Naive thymus-derived CD8-positive, alpha-beta T cell (primary cell): ENCODE measurements around the gene GALNT10. TPM values are rescaled to one million over a fixed set of nuclear protein-coding genes. Genes with fewer than 3 reads are reported as not detected.

Experiments used
- ATAC-seq, 2 donors: fragments of 150-1000 bp; cut with Tn5 transposase in 1 of 2; sonication (Bioruptor Pico), chemical (Tn5 transposase) in 1 of 2; 1 replicate in 1 of 2; 2 replicates in 1 of 2; pipeline ENCODE4 v1.10.0; 2021; ENCODE audit warnings: mild to moderate bottlenecking in 2 of 2, moderate library complexity in 2 of 2
- POLR2A ChIA-PET: fragments of 350-600 bp; sonication (Branson Sonifier 250); formaldehyde crosslinking; loops from one replicate; lab custom pipeline; 2021; ENCODE audit warnings: antibody characterized with exemption; lab: Charles Lee
- DNase-seq, 10 donors: peaks; one replicate each; pipeline versions ENCODE4 v3.0.0 to v3.0.0-alpha.2; 2020 to 2022
- H3K27ac Mint-ChIP-seq, 10 donors: one replicate each; pipeline ENCODE4 v1.8.0; 2020 to 2022; ENCODE audit warnings: mild to moderate bottlenecking in 10 of 10, mixed read lengths in 10 of 10, moderate library complexity in 4 of 10, inconsistent platforms in 1 of 10
- H3K27me3 Mint-ChIP-seq, 5 donors: one replicate each; pipeline ENCODE4 v1.8.0; 2021 to 2022; ENCODE audit warnings: mixed read lengths in 5 of 5
- H3K36me3 Mint-ChIP-seq, 3 donors: one replicate each; pipeline ENCODE4 v1.8.0; 2020 to 2022; ENCODE audit warnings: mixed read lengths in 3 of 3, mild to moderate bottlenecking in 2 of 3, inconsistent platforms in 1 of 3
- H3K4me1 Mint-ChIP-seq, 4 donors: one replicate each; pipeline ENCODE4 v1.8.0; 2021 to 2022; ENCODE audit warnings: mixed read lengths in 4 of 4
- H3K4me3 Mint-ChIP-seq, 10 donors: one replicate each; pipeline ENCODE4 v1.8.0; 2020 to 2022; ENCODE audit warnings: mild to moderate bottlenecking in 10 of 10, mixed read lengths in 10 of 10, moderate library complexity in 6 of 10, inconsistent platforms in 1 of 10
- H3K9me3 Mint-ChIP-seq, 9 donors: one replicate each; pipeline ENCODE4 v1.8.0; 2020 to 2022; ENCODE audit warnings: mixed read lengths in 9 of 9, mild to moderate bottlenecking in 3 of 9, inconsistent platforms in 1 of 9, moderate library complexity in 1 of 9
- polyA plus RNA-seq, 3 donors: library from polyadenylated mRNA; unstranded; fragments of 300-500 nt; fragmentation: Illumina TruSeq; gene quantifications; one replicate each; pipeline ENCODE4 v1.2.3, GENCODE V29; 2021
- total RNA-seq, 8 experiments: library from RNA in 2 of 8; stranded (reverse) in 2 of 8; gene quantifications; one replicate each; pipeline ENCODE4 v1.2.3 and lab custom pipeline; 2021 to 2026

GALNT10 gene
- total and polyA plus RNA-seq, 5 experiments from 2014 or later: 6.9 to 51.1 (median 15.8) TPM

- H3K4me3 Mint-ChIP-seq: peak overlapping the region in 1 of 10 donors; percentile 45
- POLR2A ChIA-PET: interaction anchor here (0.7 kb wide), 1 partner anchor 26 kb away, joined by 3 read pairs; no protein-coding TSS in a partner anchor
- no peak for DNase-seq
- no peaks in the 10 kb centered on the region for H3K27me3 Mint-ChIP-seq
- H3K9me3 Mint-ChIP-seq: no peaks in the 10 kb centered on the region
- peak overlapping the region in 2 of 10 donors; percentile 37 to 51 for H3K27ac Mint-ChIP-seq
- peaks cover 0 to 4% (median under 1%) of the 10 kb centered on the region in 4 donors for H3K4me1 Mint-ChIP-seq
- H3K36me3 Mint-ChIP-seq: peaks cover 0 to 40% (median 7%) of the 10 kb centered on the region in 3 donors
- no peak for ATAC-seq
These were observed 203.8 kb downstream of the GALNT10 start for GRCh38 chr5:154394307-154394706.

GRCh38 chr5:154395407-154396106, 205.0 kb downstream of the GALNT10 start:
- H3K27ac Mint-ChIP-seq: no peak overlapping the region
- H3K9me3 Mint-ChIP-seq: no peaks in the 10 kb centered on the region
- H3K27me3 Mint-ChIP-seq: no peaks in the 10 kb centered on the region
- POLR2A ChIA-PET: no interaction called here
- H3K36me3 Mint-ChIP-seq: peaks cover 0 to 31% (median 5%) of the 10 kb centered on the region in 3 donors
- H3K4me1 Mint-ChIP-seq: peaks cover 0 to 4% (median under 1%) of the 10 kb centered on the region in 4 donors
- DNase-seq (peak in 1 of 10 donors; percentile 8), ATAC-seq (no peak)
- H3K4me3 Mint-ChIP-seq: no peak overlapping the region

GRCh38 chr5:154396128-154396527, 205.6 kb downstream of the GALNT10 start:
- Mint-ChIP-seq H3K27ac (no peak overlapping the region), H3K4me1 (peaks cover 0 to 4% (median under 1%) of the 10 kb centered on the region in 4 donors), H3K4me3 (no peak overlapping the region), H3K36me3 (peaks cover 0 to 25% (median 5%) of the 10 kb centered on the region in 3 donors), H3K27me3 (no peaks in the 10 kb centered on the region), H3K9me3 (no peaks in the 10 kb centered on the region)
- ATAC-seq (no peak), DNase-seq (no peak)
- POLR2A ChIA-PET: no interaction called here

DNA sequence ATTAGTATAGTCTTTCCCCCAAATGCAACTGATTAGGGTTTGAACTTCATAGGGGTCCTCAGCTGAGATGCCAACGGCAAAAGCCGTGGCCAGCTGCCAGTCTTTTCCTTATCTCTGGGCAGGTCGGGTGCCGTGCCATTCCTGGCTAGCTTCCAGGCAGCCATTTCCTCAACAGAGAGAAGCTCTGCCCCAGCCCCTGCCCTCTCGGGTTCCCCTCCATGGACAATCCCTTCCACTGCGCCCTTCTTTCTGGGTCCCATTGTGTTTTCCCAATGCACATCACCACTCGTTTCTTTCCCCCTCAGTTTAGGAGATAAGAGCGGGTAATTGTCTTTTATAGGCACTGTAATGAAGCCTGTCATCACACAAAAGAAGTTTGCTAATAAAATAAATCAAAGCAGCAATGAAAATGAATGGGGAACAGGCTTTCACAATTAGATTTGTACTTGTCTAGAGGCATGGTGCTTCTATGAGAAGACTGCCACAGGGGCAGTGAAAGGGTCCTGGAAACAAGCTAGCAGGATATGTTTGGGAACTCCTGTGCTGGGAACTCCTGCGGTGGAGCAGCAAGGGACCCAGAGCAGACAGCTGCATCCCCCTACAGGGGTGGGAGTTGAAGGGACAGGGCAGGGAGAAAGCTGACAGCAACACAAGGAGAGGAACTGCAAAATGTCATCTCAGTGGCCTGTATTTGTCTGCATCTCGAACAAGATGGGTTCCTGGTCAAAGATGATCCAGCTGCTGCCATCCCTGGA, 207.3 kb downstream of the GALNT10 start:
- Mint-ChIP-seq H3K9me3 (no peaks in the 10 kb centered on the region), H3K36me3 (peaks cover 0 to 15% (median 5%) of the 10 kb centered on the region in 3 donors), H3K4me3 (no peak overlapping the region), H3K27me3 (no peaks in the 10 kb centered on the region), H3K27ac (peak overlapping the region in 3 of 10 donors; percentile 10 to 67 (median 29)), H3K4me1 (peaks cover 0 to 4% (median under 1%) of the 10 kb centered on the region in 4 donors)
- DNase-seq (peak in 1 of 10 donors; percentile 35), ATAC-seq (no peak)
- POLR2A ChIA-PET: no interaction called here

GRCh38 chr5:154400678-154401077, 210.1 kb downstream of the GALNT10 start:
- no peak overlapping the region for H3K4me3 Mint-ChIP-seq
- H3K9me3 Mint-ChIP-seq: no peaks in the 10 kb centered on the region
- peaks cover 2 to 17% (median 10%) of the 10 kb centered on the region in 4 donors for H3K4me1 Mint-ChIP-seq
- no peaks in the 10 kb centered on the region for H3K27me3 Mint-ChIP-seq
- ATAC-seq (no peak), DNase-seq (peak in 1 of 10 donors; percentile 47)
- H3K27ac Mint-ChIP-seq: peak overlapping the region in 1 of 10 donors; percentile 44
- H3K36me3 Mint-ChIP-seq: peaks cover 0 to 3% (median 0%) of the 10 kb centered on the region in 3 donors
- POLR2A ChIA-PET: interaction anchor here (1.0 kb wide), 1 partner anchor 211 kb away, joined by 3 read pairs; no protein-coding TSS in a partner anchor

DNA sequence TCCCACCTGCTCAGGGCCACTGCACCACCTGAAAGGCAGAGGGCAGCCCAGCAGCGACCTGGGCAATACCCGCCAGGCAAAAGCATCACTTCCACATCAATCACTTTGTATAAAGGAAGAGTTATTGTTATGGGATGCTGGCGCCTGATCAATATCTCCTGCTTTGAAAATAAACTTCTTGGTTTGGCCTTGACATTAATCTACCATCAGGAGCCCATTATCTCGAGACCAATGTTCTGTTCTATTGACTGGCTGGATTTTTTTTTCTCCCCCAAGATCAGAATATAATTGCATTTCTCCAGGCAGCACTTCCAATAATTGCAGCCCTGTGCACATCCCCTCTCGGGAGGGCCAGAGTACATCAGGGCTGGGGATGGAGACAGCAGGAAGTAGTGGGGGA, 210.8 kb downstream of the GALNT10 start:
- DNase-seq (peak in 1 of 10 donors; percentile 30), ATAC-seq (no peak)
- Mint-ChIP-seq H3K27ac (peak overlapping the region in 3 of 10 donors; percentile 11 to 72 (median 14)), H3K27me3 (no peaks in the 10 kb centered on the region), H3K9me3 (no peaks in the 10 kb centered on the region), H3K4me3 (peak overlapping the region in 1 of 10 donors; percentile 43), H3K4me1 (peaks cover 2 to 17% (median 11%) of the 10 kb centered on the region in 4 donors), H3K36me3 (no peaks in the 10 kb centered on the region)
- POLR2A ChIA-PET: interaction anchor here (1.0 kb wide), 1 partner anchor 212 kb away, joined by 3 read pairs; no protein-coding TSS in a partner anchor

DNA sequence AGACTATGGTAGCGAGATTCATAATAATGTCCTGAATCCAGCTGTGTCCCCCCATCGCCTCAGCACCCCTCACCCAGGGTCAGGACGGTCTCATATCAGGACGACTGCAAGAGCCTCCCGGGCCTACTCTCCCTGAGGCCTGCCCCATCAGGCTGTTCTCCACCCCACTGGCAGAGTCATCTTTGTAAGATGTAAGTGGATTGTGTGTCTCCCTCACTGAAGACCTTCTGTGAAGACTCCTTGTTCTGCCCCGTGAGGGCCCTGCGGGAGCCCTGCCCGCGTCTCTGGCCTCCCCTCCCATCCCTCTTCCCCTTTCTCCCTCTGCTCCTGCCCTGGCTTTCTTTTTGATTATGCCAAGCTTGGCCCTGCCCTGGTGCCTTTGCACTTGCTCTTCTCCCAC, 211.4 kb downstream of the GALNT10 start:
- Mint-ChIP-seq H3K36me3 (no peaks in the 10 kb centered on the region), H3K4me3 (no peak overlapping the region), H3K27me3 (no peaks in the 10 kb centered on the region), H3K27ac (peak overlapping the region in 4 of 10 donors; percentile 11 to 72 (median 50)), H3K9me3 (no peaks in the 10 kb centered on the region), H3K4me1 (peaks cover 2 to 17% (median 11%) of the 10 kb centered on the region in 4 donors)
- no peak for ATAC-seq
- DNase-seq: no peak
- POLR2A ChIA-PET: no interaction called here

DNA sequence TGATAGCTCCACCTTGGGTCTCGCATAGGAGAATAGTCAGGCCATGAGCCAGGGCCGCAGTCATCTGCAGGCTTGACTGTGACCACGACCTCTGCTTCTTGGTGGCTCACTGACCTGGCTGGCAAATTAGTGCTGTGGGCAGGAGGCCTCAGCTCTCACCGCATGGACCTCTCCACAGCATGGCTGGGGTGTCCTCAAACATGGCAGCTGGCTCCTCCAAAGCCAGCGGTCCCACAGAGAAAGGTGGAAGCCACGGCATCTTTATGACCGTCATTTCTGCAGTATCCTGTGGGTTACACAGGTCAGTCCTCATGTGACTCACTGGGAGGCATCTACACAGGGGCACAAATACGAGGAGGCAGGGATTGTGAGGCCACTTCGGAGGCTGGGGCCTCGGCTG, 212.1 kb downstream of the GALNT10 start:
- POLR2A ChIA-PET: no interaction called here
- Mint-ChIP-seq H3K27me3 (no peaks in the 10 kb centered on the region), H3K9me3 (no peaks in the 10 kb centered on the region), H3K36me3 (no peaks in the 10 kb centered on the region), H3K4me3 (no peak overlapping the region), H3K4me1 (peaks cover 2 to 17% (median 11%) of the 10 kb centered on the region in 4 donors), H3K27ac (no peak overlapping the region)
- no peak for ATAC-seq
- no peak for DNase-seq

- H3K36me3 Mint-ChIP-seq: no peaks in the 10 kb centered on the region
- POLR2A ChIA-PET: no interaction called here
- DNase-seq: no peak
- no peaks in the 10 kb centered on the region for H3K9me3 Mint-ChIP-seq
- no peak overlapping the region for H3K4me3 Mint-ChIP-seq
- H3K4me1 Mint-ChIP-seq: peaks cover 2 to 17% (median 11%) of the 10 kb centered on the region in 4 donors
- no peaks in the 10 kb centered on the region for H3K27me3 Mint-ChIP-seq
- no peak for ATAC-seq
- H3K27ac Mint-ChIP-seq: peak overlapping the region in 3 of 10 donors; percentile 20 to 51 (median 27)
These were observed 212.7 kb downstream of the GALNT10 start for GRCh38 chr5:154403234-154403633.

DNA sequence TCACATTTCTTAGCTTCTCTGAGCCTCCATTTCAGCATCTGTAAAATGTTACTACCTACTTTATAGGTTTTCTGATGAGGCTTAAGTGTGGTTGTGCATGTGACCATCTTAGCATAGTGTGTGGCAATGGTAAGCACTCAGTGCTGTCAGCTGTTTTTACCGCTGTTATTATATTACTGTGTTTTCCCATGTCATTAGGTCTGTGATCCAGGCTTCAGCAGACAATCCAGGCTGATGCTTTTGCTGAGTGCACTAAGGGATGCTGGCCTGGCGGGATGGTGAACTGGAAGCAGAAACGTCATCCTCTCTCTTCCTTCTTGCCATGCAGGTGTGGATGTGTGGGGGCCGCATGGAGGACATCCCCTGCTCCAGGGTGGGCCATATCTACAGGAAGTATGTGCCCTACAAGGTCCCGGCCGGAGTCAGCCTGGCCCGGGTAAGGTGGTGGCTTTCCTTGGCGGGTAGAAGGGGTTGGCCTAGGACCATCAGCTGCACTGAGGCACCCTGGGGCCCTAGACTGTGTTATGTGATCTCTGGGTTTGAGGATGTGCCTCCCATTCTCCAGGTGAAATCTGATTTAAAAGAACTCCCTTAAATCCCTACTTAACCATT, 213.3 kb downstream of the GALNT10 start:
- no peaks in the 10 kb centered on the region for H3K27me3 Mint-ChIP-seq
- peak overlapping the region in 2 of 10 donors; percentile 4 to 71 for H3K4me3 Mint-ChIP-seq
- DNase-seq (no peak), ATAC-seq (no peak)
- no peaks in the 10 kb centered on the region for H3K36me3 Mint-ChIP-seq
- H3K4me1 Mint-ChIP-seq: peaks cover 2 to 17% (median 11%) of the 10 kb centered on the region in 4 donors
- POLR2A ChIA-PET: interaction anchor here (0.8 kb wide), 1 partner anchor 214 kb away, joined by 3 read pairs; no protein-coding TSS in a partner anchor
- H3K9me3 Mint-ChIP-seq: no peaks in the 10 kb centered on the region
- H3K27ac Mint-ChIP-seq: peak overlapping the region in 3 of 10 donors; percentile 13 to 68 (median 27)

DNA sequence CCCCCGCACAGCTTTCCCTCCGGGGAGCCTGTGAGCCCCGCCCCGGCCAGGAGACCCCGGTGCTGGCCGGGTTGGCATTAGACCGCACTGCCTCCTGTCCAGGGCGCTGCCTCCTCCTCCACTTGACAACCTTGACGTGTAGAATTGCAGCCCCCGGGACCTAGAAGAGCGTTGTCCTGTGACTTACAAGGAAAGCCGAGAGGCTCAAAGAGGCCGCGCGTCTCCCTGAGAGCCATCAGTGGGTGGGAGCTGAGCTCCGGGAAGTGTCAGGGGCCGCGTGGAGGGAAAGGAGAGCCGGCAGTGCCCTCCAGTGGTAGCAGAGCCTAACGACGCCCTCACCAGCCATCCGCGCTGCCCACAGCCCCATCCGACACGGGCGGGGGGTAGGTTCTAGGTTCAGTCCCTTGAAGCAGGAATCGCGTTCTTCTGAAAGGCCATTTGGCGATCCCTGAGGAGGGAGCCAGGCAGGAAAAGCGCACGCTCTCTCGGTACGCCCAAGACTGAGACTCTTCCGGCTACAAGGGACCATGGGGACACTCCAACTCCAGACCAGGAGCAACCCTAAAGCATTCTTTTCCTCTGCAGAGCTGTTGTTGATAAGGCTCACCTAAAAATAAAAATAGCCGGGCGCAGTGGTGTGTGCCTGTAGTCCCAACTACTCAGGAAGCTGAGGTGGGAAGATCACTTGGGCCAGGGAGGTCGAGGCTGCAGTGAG, 214.7 kb downstream of the GALNT10 start:
- Mint-ChIP-seq H3K4me1 (peaks cover 2 to 17% (median 11%) of the 10 kb centered on the region in 4 donors), H3K27ac (peak overlapping the region in 2 of 10 donors; percentile 15 to 60), H3K36me3 (peaks cover 0 to 4% (median 2%) of the 10 kb centered on the region in 3 donors), H3K4me3 (peak overlapping the region; percentile 39 to 81 (median 71)), H3K9me3 (no peaks in the 10 kb centered on the region), H3K27me3 (no peaks in the 10 kb centered on the region)
- DNase-seq (peak; percentile 45 to 81 (median 65)), ATAC-seq (peak; percentile 99)
- POLR2A ChIA-PET: no interaction called here

DNA sequence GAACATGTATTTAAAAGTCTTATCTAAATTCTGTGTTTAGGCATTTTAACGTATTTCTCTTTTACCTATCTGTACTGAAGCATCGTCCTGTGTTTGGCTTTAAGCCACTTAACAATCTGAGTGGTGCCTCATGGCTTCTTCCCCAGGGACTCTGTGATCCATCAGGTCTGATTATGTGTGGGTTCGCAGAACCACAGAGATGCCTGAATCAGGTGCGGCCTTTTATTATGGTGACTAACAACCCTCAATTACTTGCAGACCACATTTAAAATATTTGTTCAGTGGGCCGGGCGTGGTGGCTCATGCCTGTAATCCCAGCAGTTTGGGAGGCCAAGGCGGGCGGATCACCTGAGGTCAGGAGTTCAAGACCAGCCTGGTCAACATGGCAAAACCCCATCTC, 215.7 kb downstream of the GALNT10 start:
- H3K4me1 Mint-ChIP-seq: peaks cover 2 to 17% (median 11%) of the 10 kb centered on the region in 4 donors
- POLR2A ChIA-PET: no interaction called here
- H3K4me3 Mint-ChIP-seq: no peak overlapping the region
- H3K27ac Mint-ChIP-seq: no peak overlapping the region
- DNase-seq: no peak
- no peaks in the 10 kb centered on the region for H3K9me3 Mint-ChIP-seq
- no peaks in the 10 kb centered on the region for H3K27me3 Mint-ChIP-seq
- ATAC-seq: no peak
- peaks cover 0 to 6% (median 4%) of the 10 kb centered on the region in 3 donors for H3K36me3 Mint-ChIP-seq
